Stimulated activated CD4-positive, alpha-beta T cell treated with anti-CD3 and anti-CD28 coated beads, Interleukin-1b, Interleukin-23, amount 100 ng/mL, for 4 hours (primary cell): ENCODE data around the gene ANKRD36C.
A peak's percentile ranks its signal among the peaks of the same experiment; 100 is the strongest.
"Not testable (repeated sequence)": the region's sequence is repeated elsewhere in the genome, so short reads cannot be mapped to it uniquely, and the experiment has no call there.

ENCODE experiments used
- DNase-seq, 2 donors: peaks; one replicate each; pipeline ENCODE4 v3.0.0-alpha.2; 2020; ENCODE audit warnings: low read depth in 2 of 2

The ANKRD36C gene

DNA sequence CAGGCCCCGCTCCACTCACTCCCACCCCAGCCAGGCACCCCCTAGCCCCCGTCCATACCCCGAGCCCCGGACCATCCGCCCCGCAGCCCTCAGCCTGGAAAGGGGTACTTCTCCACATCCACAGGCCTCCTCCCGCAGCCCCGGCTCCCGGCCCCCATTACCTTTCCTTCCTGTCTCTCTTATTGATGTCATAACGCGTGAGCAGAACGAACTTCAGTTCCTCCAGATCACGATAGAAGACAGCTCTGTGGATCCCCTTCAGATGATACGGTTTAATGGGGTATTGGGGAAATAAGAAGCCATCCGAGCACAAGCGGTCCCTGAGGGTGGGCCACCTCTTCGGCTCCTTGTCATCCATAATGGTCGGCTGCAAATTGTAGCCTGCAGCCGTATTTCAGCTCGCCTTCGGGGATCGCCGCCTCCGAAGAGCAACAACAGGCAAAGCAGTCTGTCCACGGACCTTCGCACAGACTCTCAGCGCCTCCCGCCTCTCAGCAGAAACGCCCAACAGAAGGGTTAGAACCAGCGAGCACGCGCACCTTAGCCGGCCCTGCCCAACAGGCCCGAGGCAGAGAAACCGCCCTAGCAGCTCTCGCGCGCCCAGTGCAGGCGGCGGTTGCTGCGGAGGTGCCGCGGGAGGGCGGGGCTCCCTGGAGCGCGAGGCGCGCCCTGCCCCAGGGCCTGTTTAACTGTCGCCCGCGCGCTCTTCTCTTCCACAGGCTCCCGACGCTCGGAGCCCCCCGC is at the start of gene ANKRD36C:
ANKRD36C (minus strand) TSS at position 474 of the 744 bp plus-strand sequence; CDS start at position 358, 116 bp downstream.
- DNase-seq: not testable (repeated sequence)

DNA sequence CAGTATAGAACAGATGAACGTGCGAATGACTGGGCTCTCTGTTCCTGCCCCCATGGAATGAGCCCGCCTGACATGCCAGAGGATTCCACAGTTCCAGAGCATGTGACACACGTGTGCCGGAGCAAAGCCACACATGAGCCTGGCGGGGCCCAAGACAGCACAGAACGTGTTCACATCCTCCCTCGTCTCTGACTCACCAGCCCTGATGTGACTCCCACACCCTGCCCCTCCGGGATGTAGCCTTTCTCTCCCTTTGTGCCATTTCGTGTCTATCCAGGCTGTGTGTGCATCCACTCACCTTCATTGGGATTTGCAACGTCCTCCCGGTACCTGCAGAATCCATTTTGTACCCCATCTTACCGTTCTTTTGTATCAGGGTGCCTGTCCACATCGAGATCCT is 43.9 kb upstream of the ANKRD36C start:
- not testable (repeated sequence) for DNase-seq

DNA sequence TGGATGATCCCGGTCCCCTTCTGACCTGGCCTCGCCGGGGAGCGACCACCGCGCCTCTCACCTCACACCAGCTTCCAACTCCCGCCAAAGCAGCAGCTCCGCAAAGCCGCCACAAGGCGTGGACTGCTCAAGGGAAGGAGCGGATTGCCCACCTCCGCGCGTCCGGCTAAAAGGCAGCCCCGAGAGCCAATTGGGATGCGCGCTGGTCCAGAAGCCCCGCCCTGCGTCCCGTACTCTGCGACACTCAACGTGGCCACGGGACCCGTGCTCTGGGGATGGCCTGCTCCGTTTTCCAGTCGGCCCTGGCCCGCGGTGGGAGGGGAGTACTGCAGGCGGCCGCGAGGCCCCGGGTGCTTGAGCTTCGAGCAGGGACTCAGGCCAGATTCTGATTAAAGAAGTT is 43.2 kb upstream of the ANKRD36C start, which contains the start of gene GPAT2:
GPAT2 (minus strand) TSS at position 125 of the 400 bp plus-strand sequence. CDS start 2,557 bp downstream, outside the sequence.
- not testable (repeated sequence) for DNase-seq

DNA sequence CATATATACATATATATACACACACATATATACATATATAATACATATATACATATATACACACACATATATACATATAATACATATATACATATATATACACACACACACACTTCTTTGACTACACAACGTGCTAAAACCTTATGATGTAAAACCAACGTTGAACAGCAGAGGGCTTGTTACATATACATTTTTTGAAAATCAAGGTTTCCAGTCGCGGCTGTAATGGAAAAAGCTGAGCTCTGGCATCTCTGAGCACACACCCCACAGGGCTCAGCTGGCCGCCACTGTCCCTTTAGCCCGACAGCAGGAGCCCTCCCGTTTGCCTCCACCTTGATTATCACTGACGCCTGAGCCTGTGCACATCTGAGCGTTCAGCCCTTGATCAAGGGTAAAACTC is 42.4 kb upstream of the ANKRD36C start:
- DNase-seq: not testable (repeated sequence)

DNA sequence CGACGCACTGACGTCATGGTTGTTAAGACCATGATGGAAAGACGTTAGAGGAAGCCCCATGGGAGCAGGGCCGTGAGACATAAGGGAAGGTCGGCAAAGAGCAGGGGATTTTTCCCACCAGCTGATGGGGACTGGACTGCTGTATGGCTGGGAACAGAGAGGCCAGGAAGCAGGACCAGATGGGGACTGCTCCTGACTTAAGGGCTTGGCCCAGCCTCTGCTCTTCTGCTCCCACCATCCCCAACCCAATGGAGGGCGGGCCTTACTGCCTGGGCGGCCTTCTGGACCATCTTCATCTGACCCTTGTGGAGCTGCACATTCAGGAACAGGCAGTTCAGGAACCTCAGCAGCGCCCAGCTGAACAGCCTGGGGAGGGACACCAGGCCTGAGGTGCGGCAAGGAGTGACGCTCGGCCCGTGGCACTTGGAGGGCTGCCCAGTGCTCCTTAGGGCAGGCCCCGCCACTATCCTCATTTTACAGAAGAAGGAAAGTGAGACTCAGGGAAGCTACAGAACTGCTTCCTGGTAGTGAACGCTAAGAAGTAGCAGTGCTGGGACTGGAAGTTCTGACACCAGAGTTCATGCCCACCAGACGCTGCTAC is 36.2 kb upstream of the ANKRD36C start:
- not testable (repeated sequence) for DNase-seq

DNA sequence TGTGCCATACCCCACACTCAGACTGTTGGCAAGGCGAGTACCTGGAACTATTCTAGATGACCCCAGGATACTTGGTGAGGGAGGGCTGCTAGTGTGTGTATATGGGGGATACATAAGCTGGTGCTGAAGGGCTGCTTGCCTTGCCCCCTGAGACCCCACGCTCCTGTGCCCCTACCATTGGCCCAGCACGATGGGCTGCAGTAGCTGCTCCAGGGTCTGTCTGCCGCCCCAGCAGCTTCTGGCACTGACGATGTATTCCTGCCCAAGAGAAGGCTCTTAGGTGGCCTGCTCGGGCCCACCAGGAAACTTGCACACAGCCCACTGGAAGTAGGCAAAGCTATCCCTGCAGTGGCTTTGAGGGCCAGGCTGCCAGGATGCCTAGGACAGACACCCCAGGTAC is 34.1 kb upstream of the ANKRD36C start:
- DNase-seq: not testable (repeated sequence)

DNA sequence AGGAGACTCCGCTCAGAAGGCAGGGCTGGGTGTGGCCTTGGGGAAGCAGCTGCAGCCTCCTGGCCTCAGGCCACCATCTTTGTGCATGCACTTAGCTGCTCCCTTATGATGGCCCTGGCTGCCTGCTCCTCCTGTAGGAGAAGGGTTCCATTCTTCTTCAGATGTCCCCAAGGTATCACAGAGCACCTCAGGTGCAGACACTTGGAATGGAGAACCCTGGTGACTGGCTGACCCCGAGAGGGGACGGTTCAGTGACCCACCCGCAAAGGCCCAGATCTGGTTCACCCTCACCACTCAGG is 33.5 kb upstream of the ANKRD36C start:
- DNase-seq: no peak

DNA sequence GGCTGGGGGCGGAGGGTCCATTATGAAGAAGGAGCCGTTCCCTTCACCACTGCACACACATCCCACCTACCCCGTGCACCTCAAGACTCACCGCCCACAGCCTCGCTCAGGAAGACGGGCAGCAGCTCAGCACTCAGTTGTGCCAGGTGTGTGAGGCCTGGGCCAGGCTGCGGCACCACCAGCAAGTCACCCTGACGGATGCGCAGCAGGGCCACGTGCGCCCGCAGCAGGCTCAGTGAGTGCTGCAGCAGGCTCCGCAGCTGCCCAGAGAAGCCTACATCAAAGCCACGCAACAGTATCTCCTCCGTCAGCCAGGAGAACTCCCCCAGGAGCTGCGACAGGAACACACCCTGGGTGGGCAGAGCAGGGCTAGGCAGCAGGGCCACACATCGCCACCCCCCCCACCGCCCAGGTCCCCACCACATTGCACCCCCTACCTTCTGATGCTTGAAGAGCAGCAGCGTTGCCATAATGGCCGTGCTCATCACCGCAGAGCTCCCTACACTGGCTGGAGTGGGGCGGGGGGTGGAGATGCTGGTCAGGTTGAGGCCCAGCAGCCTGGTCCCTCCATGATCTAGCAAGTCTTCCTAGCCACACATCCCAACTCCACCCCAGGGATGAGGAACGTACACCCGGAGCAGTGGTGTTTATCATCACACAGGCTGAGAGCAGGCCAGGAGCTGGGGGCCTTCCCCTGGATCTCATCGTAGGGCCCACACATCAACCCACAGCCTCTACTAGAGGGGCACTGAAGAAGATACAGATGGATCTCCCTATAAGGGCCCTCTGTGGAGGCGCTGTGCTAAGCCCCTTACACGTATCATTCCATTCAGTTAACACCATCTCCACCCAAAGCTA is 32.9 kb upstream of the ANKRD36C start:
- DNase-seq: no peak

DNA sequence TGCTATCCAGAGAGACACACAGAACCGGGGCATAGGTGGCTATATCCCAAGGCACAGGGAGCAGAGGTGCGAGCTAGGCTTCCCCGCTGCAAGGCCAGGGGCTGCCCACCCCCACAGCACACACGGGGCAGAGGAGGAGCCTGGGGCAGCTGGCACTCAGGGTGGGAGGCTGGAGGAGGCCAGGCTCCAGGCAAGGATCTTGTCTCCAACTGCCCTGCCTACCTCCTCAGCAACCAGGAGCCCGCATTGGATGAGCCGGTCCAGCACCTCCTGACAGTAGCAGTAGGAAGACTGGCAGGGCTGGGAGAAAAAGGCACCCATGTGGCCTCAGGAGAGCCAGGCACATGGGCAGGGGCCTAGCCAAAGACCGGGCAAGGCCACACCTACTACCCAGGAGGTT is 32.1 kb upstream of the ANKRD36C start:
- not testable (repeated sequence) for DNase-seq

DNA sequence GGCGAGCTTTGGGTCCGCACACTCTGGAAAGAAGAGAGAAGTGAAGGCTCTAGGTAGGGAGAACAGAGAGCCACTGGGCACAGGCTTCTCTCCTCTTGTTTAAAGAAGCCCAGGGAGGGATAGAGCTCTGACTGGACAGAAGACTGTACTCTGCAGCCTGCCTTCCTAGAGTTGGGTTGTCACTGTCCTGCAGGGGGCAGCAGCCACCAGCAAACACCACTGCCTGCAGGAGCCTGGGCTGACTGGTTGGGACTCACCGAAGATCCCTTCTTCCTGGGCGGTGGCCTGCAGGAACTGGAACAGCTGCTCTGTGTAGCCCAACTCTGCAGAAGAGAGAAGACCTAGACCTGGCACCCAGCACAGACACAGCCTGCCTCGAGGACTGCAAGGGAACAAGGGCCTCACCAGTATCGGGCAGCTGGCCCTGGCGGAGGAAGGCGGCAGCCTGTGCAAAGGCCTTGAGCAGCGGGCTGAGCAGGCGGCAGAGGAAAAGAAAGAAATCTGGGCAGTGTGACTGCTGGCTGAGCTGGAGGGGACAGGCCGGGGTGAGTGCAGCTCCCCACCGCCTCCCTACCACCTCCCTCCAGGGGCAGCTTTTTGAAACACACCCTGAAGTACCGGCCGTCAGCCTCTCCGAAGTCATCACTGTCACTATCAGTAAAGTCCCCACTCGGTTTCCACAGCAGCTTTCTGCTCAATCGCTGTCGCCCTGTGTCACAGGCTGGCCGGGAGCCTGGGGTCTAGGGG is 31.2 kb upstream of the ANKRD36C start:
- DNase-seq: peak; percentile 59 to 69

DNA sequence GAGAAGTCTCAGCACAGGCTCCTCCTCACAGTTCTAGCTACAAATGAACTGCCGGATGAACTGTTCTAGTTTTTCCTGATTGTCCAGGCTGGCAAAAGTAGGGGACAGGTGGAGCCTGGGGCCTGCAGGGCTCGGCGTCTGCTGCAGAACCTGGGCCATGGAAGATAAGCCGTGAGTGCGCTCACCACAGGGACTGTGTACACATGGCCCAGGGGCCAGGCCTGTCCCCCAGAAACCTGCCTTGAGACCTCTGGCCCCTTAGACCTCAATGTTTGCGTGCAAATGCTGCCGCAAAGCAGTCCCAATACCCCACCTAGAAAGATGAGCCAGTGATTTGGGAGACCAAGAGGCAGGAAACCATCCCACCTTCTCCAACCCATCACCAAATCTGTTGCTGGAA is 30.5 kb upstream of the ANKRD36C start:
- DNase-seq: not testable (repeated sequence)

DNA sequence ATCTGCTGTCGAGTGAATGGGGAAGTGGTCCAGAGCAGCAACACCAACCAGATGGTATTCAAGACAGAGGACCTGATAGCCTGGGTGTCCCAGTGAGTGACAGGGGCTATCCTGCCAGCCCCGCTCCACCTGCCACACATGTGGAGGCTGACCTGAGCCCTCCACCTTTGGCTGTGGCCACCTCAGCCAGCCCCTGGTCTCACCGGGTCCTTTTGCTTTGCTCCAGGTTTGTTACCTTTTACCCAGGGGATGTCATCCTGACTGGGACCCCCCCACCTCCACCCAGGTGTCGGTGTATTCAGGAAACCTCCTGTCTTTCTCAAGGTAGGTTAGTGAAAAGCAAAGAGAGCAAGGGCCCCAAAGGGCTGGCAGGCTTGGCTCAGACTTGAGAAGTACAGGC is 29.5 kb upstream of the ANKRD36C start:
- not testable (repeated sequence) for DNase-seq

DNA sequence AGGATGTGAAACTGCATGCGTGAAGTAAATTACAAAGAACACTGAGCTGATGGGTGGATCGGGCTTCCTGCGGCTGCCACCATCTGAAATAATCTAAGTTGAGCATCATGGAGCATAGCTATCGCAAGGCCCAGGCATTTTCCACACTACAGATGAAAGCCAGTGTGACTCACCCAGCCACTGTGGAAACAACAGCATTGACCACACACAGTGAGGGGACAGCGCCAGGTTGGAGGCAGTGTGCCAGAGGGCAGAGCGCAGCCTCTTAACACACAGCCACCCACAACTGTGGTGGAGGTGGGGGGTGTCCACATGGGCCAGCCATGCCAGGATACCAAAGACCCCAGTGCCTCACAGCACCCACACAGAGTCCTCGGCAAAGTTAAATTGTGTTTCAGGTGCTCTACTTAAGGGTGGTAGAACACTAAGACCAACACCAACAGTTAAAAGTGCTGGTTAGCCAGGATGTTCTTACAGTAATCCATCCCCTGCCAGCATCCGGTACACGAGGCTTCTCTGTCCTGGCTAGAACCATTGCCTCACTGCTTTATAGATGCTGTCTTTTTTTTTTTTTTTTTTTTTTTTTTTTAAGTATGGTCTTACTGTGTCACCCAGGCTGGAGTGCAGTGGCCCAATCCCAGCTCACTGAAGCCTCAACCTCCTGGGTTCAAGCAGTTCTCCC is 28.4 kb upstream of the ANKRD36C start:
- not testable (repeated sequence) for DNase-seq

DNA sequence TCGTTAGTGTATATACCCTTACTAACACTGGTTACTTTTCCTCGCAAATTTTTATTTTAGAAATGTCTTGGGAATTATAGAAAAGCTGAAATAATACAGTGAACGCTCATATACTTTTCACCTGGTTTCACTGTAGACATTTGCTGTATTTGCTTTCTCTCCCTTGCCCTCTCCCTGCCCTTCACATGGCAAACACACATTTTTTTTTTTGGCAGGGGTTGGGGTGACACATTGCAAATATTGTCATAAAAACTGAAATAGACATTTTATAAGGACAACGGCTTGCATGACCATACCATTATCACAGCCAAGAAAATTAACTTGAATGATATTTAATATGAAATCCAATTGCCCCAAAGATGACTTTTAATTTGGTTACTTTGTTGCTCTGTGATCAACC is 24.7 kb upstream of the ANKRD36C start:
- DNase-seq: not testable (repeated sequence)

DNA sequence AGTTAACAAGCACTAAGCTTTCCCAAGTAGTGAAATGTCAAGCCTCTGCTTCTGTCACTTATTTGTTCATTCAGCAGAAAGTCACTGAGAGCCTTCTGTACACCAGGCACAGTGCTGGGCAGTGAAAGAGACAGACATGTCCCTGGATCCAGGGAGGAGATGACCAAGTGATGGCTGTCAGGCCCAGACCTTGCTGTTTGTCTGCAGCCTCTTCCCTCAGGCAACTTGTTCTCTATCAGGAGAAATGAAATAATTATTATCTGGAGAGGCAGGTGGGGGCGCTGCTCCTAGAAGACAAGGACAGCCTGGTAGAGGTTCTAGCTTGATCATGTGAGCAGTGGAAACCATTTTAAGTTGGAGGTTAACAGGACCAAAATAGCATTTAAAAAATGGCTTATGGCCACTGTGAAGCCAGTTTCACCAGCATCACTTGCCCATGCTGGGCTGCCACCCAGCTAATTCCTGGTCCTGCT is 21.2 kb upstream of the ANKRD36C start:
- not testable (repeated sequence) for DNase-seq

DNA sequence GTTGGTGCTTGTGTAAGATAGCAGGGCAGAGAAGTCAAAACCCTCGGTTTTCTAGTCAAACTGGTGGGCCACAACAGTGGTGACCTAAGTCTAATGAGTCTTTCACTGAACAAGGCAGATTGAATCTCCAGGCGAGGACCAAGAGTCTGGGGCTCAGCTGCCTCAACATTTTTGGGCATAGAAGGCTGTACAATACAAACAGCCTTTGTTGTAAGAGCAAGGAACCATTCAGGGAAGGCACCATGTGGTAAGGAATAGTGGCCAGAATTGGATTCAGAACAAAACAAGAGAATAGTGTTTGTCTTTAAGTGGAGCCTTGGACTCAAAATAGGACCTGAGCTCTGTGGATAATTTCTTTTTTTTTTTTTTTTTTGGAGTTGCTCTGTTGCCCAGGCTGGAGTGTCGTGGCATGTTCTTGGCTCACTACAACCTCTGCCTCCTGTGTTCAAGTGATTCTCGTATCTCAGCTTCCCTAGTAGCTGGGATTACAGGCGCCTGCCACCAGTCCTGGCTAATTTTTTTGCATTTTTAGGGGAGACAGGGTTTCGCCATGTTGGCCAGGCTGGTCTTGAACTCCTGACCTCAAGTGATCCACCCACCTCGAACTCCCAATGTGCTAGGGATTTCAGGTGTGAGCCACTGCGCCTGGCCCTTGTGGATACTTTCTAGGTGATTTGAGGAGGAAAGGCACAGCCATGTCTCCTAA is 20.6 kb upstream of the ANKRD36C start:
- not testable (repeated sequence) for DNase-seq

DNA sequence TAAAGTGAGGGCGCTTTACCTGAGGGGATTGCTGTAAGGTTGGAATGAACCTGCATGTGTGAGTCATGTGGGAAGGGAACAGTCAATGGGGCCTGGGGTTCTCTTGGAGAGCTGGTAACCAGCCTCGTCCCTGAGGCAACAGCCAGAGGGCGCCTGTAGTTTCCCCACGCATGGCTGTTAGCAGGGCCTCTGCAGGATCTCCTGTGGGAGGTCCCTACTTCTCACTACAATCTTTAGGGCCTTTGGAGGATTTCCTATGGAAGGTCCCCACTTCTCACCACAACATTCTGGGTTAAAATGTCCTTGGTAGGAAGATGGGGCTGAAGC is 19.5 kb upstream of the ANKRD36C start:
- not testable (repeated sequence) for DNase-seq

DNA sequence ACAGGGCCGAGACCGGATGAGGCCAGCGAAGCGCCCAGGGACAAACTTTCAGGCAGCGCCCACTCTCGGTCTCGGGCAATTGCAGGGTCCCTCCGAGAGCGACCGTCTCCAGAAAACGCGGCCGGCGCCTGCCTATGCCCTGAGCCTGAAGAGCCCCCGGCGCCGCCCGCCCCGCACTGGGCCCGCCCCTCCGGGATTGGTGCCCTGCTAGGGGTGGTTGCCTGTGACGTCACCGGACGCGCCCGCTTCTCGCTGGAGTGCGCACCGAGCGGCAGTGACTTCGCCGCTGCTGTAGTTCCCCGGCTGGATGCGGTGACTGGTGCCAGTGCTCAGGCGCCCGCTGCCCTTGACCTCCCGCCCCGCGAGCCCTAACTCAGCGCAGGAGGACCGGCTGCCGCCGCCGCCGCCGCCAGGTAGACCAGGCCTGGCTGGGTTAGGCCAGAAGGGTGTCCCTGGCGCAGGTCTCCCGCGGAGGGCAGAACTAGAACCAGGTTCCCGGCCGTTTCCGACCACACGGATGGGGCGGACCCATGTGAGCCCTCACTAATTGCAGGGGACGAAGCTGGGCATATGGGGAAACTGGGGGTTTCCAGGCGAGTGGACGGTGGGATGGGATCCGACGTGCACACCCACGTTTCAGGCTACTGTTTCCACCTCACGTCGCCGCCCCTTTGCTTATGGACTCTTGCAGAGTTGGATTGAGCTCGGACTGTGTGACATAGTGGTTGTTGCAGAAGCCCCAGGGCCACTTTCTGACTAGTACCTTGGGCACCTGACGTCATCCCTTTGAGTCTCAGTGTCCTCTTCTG is 18.9 kb upstream of the ANKRD36C start:
- peak; percentile 96 to 97 for DNase-seq

DNA sequence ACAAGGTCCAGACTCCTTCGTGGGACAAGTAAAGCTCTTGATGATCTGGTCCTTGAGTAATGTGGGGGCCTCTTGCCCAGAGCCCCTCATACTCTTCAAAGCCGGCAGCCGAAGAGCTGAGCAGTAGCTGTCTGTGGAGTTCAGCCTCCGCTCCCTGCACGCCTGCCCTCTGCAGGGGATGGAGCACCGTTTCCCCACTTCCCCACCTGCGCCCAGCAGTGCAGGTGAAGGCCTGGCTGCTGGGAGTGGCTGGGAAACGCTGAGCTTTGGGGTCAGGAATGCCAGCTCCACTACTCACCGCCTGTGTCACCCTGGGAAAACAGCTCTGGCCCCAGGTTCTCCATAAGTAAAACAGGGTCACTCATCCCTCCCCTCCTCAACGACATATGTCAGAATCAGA is 18.2 kb upstream of the ANKRD36C start:
- not testable (repeated sequence) for DNase-seq

DNA sequence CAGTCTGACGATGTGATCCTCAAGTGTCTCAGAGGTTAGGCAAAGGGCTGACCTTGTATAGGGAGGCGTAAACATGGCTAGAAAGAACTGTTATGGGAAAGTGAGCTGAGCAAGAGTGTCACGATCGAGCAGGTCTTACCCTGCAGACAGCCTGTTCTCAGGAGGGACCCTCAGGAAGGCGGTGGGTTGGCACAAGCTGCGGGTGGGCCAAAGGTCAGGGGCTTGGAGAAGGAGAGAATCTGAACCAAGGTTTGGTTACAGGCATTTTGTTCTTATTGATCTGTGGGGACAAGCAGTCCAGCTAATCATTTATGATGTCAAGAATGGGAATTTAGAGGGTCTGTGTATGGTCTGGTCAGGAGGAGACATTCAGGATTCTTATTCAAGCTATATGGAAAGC is 16.4 kb upstream of the ANKRD36C start:
- DNase-seq: not testable (repeated sequence)
